GM18507 (cell line): ENCODE measurements around the gene PLCB1.
"Not testable (repeated sequence)": the region's sequence is repeated elsewhere in the genome, so short reads cannot be mapped to it uniquely, and the experiment has no call there.

Source experiments
- DNase-seq: peaks from one replicate; pipeline ENCODE4 v3.0.0; 2011; ENCODE audit warnings: low read depth; ENCODE audit not compliant: insufficient read length; ENCODE audit errors: extremely low spot score
- FAIRE-seq: peaks from 2 replicates; lab custom pipeline; 2011; peaks lifted over from hg19 to GRCh38; lab: Jason Lieb, UNC

The PLCB1 gene

GRCh38 chr20:8807480-8808201 is 675.6 kb downstream of the PLCB1 start:
- FAIRE-seq (no peak), DNase-seq (no peak)

GRCh38 chr20:8808202-8808535 is 676.1 kb downstream of the PLCB1 start:
- DNase-seq: no peak
- FAIRE-seq: no peak

- no peak for FAIRE-seq
- no peak for DNase-seq
Measured at GRCh38 chr20:8809107-8809953, 677.3 kb downstream of the PLCB1 start.

DNA sequence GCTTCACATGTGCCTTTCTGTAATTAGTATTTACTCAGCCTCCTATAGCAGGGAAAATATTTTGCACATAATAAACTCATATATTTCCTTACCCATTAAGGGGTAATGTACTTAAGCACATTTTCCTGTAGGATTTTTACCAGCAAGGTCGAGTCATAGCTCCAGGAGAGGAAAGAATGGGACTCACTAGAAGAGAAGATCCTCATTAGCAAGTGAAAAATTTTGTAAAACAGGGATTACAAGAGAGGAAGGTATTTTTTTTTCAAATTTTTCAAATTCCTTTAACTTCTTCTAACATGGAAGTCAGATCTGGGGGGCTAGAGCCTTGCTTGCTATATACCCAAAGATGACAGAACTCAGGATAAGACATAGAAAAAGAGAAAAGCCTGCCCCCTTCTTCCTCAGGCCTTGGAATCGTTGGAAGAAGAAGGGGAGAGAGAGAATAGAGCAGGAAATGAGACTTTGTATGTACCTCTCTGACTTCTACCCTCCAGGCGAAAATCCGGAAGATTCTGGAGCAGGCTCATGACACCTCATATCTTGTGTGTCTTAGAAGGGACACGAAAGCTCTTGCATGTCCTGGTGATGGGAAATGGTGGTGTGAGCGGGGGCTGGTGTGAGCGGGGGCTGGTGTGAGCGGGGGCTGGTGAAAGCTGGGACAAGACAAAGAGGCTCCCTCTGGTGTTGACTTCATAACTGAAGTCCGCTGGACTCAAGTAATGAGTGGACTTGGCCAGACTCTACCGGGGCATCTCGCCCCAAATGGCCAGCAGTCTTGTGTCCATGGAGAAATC is 679.9 kb downstream of the PLCB1 start:
- DNase-seq: no peak
- no peak for FAIRE-seq

DNA sequence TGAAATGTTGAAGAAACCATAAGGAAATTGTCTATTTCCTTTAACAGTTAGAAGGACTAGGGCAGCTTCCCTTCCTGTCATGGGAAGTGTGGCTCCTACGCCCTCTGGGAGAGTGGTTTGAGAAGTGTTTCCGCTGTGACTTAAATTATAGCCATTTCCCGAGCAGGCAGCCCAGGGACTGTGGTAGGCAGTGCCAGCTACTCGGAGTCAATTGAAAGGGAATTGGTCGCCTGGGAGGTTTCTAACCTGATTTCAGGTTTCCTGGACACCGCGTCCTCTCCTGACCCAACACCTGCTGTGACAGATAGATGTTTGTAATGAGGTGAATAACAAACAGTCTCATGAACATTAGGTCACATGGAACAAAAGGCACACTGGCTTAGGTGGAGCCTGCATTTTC is 680.8 kb downstream of the PLCB1 start:
- FAIRE-seq (no peak), DNase-seq (no peak)

DNA sequence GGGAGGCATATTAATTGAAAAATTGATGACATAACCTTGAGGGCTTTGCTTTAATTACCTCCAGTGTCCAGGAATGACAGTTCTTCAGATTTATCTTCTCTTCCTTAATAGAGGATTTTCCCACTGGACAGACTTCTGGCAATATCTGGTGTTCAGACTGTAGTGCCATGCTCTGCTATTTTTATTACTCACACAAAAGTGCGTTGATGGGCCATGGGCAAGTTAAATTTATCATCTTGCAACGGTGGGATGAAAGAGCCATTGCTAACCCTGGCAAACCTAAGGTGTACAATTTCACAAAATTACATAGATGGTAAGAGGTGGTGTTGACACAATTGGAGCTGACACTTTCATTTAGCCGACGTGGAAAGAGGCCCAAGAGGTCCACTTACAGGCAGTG is 683.1 kb downstream of the PLCB1 start:
- no peak for DNase-seq
- no peak for FAIRE-seq

DNA sequence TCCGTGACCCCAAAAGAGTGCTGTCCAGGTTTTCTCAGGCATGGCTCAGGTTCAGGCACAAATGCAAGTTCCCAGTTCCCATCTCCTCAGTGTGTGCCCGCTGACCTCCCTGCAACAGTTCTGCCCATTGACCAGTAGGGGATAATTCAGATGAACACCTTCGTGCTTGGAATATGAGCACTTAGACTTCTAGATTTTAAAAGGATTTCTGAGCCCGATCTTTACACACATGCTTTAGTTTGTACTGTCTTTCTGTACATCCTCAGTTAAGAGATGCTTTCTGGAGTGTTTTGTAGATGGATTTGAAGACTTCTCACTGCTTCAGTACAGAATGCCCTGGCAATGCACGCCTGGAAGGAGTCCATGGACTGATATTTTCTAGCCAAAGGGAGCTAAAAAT is 697.2 kb downstream of the PLCB1 start:
- FAIRE-seq (no peak), DNase-seq (no peak)

- DNase-seq, FAIRE-seq: not testable (repeated sequence)
Measured at GRCh38 chr20:8834294-8834693, 702.2 kb downstream of the PLCB1 start.

DNA sequence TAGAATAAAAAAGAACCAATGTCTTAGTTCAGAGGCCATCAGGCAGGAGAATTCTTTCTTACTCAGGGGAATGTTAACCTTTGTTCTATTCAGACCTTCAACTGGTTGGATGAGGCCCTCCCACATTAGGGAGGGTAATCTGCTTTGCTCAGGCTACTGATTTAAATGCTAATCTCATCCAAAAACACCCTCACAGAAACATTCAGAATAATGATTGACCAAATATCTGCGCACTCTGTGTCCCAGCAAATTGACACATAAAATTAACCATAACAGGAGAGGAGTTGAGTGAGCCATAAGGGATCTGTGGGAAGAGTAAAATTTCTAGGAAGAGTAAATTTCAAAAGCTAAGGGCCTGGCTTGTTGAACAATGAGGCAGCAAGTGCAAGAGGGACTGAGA is 702.8 kb downstream of the PLCB1 start:
- FAIRE-seq (no peak), DNase-seq (no peak)

DNA sequence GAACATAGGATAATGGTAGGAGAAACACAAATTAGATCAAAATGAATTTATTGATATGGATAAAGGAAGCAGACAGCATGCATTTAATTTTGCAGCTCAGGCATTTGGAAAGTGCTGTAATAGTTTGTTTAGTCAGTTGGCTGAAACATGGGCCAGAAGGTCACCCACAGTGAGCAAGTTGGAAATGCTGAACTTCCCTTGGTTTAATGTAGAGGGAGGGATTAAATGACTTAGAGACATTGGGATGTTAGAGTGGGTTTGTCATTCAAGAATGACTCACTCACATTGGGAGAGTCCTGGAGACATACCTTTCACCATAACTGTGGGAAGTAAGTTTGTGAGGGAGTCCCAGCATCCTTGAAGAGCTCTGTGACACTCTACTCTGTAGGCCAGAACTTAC is 705.3 kb downstream of the PLCB1 start:
- no peak for FAIRE-seq
- no peak for DNase-seq

GRCh38 chr20:8842525-8842924 is 710.5 kb downstream of the PLCB1 start:
- FAIRE-seq (no peak), DNase-seq (no peak)

DNA sequence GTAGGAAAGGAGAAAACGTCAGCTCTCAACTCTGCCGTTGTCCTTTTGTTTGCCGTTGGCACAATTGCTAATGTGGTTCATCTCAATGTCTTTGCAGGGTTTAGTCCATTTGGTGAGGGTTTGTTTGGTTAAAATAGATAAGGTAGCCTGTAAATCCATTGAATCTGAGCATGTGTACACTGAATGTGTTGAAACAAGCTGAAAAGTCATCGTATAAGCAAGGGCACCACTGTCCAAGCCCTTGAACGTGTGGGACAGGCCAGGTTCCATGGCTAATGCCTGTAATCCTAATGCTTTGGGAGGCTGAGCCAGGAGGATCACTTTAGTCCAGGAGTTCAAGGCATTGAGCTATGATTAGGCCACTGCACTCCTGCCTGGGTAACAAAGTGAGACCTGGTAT is 712.1 kb downstream of the PLCB1 start:
- DNase-seq (no peak), FAIRE-seq (no peak)

GRCh38 chr20:8849990-8850389 is 717.9 kb downstream of the PLCB1 start:
- DNase-seq (no peak), FAIRE-seq (no peak)

DNA sequence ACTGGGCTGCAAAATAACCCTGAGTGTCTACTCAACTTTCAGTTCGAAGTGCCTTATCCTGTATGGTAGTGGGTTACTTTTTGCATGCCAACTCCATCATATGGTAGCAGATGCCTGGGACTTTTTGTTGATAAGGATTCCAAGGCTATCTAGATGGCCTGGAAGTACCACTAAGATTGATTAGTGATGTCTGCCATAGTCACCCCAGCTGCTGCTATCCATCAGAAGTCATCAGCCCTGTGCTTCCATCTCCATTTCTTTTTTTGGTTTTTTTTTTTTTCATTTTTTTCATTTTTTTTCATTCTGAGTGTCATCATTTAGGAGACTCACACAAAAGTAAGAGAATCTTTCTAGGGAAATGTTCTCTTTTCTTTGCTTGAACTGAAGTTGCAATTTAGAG is 719.4 kb downstream of the PLCB1 start:
- FAIRE-seq: no peak
- DNase-seq: no peak

DNA sequence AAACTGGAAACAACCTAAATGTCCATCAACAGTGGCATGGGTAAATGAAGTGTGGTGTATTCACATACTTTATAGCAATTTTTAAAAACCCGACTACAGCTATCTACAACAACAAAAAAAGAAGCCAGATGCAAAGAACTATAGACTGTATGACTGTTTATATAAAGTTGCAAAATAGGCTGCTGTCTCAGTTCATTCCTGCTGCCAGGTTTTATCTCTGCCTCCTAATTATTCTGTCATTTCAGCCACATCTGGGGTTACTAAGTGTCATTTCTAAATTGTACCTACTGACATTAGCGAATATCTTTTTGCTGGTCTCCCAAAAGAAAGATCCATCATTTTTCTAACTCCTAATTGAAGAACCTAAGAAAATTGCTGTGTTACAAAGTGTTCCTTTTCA is 719.9 kb downstream of the PLCB1 start:
- not testable (repeated sequence) for FAIRE-seq

DNA sequence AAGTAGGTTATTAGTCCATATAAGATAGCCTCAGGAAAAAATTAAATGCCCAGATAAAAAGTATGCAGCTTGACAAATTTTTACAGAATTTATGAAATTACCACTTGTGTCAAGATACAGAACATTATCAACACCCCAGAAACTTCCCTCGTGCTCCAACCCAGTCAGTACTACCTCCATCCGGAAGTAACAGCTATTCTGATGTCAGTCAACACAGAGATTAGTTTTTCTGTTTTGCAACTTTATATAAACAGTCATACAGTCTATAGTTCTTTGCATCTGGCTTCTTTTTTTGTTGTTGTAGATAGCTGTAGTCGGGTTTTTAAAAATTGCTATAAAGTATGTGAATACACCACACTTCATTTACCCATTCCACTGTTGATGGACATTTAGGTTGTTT is 721.1 kb downstream of the PLCB1 start:
- not testable (repeated sequence) for DNase-seq, FAIRE-seq

More for the DNA sequence above, 719.9 kb downstream of the PLCB1 start:
- DNase-seq: not testable (repeated sequence)

GRCh38 chr20:8853805-8854338 is 721.8 kb downstream of the PLCB1 start:
- DNase-seq (peak; percentile 2), FAIRE-seq (peak; percentile 81)

DNA sequence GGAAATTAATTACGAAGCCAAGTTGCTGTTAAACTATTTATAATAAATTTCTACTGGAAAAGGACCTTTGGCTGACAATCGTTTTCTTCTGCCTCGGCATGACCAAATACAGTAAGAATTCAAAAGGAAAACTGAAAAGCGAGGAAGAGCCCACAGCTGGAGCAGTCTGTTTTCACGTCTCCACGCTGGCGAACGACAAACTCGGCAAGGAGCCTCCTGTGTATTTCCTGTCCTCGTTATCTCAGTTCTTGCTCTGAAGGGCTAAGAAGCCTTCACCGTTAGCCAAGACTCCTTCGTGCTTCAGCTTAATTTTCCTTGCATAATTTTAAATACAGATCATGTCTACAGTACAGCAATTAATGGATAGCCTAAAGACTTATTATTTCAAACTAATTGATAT is 722.5 kb downstream of the PLCB1 start:
- DNase-seq (no peak), FAIRE-seq (no peak)

- no peak for DNase-seq
- FAIRE-seq: no peak
Measured at GRCh38 chr20:8855315-8855714, 723.2 kb downstream of the PLCB1 start.

DNA sequence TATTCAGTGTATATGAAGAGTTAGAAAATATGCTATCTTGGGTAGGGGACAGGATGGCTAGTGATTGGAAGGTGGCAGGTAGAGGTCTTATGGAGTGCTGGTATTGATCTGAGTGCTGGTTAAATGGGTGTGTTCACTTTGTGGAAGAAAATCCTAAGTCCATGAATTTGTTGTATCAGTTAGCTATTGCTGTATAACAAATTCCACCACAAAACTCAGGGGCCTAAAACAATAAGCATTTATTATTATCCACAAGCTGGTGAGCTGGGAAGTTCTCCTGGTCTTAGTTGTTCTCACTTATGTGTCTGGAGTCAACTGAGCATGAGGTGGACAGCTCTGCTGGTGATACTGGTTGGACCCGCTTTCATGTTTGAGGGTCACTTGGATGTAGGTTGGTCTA is 724.6 kb downstream of the PLCB1 start:
- no peak for DNase-seq
- no peak for FAIRE-seq
